ENCODE measurements around the gene AXDND1. TPM values are rescaled to one million over a fixed set of nuclear protein-coding genes. Genes with fewer than 3 reads are reported as not detected.

AXDND1 gene
- total RNA-seq, 1 experiment from 2014 or later: 1.8 TPM

DNA sequence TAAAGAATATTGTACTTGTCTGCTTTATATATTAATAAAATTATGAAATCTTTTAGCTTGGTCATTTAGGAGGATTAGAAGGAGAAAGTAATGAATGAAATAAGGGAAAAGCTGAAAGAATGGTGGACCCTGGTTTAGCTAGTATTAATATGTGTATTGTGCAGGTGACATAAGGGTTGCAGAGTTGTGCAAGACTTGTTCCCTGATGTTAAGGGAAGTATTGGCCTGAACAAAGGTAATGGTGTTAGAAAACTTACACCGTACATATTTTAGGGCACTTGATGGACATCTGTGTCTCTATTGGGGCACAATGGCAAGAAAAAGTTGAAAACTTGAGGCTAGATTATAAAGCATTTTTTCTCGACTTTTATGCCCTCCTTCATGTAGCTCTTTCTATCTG, 39.9 kb upstream of the AXDND1 start:
- Histone ChIP-seq H4K20me1 (ENCODE audit: insufficient read depth) (no peaks in the 10 kb centered on the region), H3K9me2 (ENCODE audit: insufficient read depth) (no peaks in the 10 kb centered on the region), H3K4me1 (replicated peaks; ENCODE audit: insufficient read depth) (no peaks in the 10 kb centered on the region), H3K27ac (no peak overlapping the region), H3K4me3 (no peak overlapping the region), H2AFZ (no peak overlapping the region), H3K36me3 (ENCODE audit: low read depth) (0 out of 2 replicates have a peak, but pooled peaks cover 4% of the 10 kb centered on the region), H3K27me3 (ENCODE audit: insufficient read depth, low read depth) (no peaks in the 10 kb centered on the region), H3F3A (ENCODE audit: insufficient read depth, low read depth) (peaks cover 3% of the 10 kb centered on the region; the same call in 1 of the 2 replicates), H3K4me2 (no peak overlapping the region), H3K79me2 (ENCODE audit: low read depth) (0 out of 2 replicates have a peak, but pooled peaks cover 5% of the 10 kb centered on the region), H3K9me3 (ENCODE audit: insufficient read depth, low read depth) (no peaks in the 10 kb centered on the region; the same call in 1 of the 2 replicates)
- no peak for DNase-seq
- TF ChIP-seq, protein P1, sequence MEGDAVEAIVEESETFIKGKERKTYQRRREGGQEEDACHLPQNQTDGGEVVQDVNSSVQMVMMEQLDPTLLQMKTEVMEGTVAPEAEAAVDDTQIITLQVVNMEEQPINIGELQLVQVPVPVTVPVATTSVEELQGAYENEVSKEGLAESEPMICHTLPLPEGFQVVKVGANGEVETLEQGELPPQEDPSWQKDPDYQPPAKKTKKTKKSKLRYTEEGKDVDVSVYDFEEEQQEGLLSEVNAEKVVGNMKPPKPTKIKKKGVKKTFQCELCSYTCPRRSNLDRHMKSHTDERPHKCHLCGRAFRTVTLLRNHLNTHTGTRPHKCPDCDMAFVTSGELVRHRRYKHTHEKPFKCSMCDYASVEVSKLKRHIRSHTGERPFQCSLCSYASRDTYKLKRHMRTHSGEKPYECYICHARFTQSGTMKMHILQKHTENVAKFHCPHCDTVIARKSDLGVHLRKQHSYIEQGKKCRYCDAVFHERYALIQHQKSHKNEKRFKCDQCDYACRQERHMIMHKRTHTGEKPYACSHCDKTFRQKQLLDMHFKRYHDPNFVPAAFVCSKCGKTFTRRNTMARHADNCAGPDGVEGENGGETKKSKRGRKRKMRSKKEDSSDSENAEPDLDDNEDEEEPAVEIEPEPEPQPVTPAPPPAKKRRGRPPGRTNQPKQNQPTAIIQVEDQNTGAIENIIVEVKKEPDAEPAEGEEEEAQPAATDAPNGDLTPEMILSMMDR (conservative IDR thresholded peaks at IDR 0.05): no peak
- TF ChIP-seq EZH2 (IDR thresholded peaks at IDR 0.05; ENCODE audit: low read depth): no peak
- BruUV-seq (replicated peaks): no TSS peak
- intact Hi-C loops (cut with micrococcal nuclease; ENCODE audit: unreplicated experiment): no loop called here
- CTCF ChIA-PET: no interaction called here
- POLR2A ChIA-PET (ENCODE audit: unreplicated experiment): no interaction called here

DNA sequence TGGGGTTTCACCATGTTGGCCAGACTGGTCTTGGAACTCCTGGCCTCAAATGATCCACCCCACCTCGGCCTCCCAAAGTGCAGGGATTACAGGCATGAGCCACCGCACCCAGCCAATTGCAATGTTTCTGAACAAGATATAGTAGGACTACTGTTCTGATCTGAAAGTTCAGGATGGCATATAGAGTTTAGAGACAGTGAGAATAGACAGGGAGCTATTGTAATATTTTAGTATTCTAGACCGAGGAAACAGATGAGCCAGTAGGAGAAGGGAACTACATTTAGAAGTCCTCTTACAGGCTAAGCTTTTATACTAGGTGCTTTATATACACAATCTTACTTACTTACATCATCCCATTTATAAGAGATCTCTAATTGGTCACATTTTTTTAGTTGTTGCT, 39.0 kb upstream of the AXDND1 start:
- H3K9me3 ChIP-seq (ENCODE audit: insufficient read depth, low read depth): no peaks in the 10 kb centered on the region; the same call in 1 of the 2 replicates
- H3K4me2 ChIP-seq: no peak overlapping the region
- H3F3A ChIP-seq (ENCODE audit: insufficient read depth, low read depth): peaks cover 3% of the 10 kb centered on the region; the same call in 1 of the 2 replicates
- intact Hi-C loops (cut with micrococcal nuclease; ENCODE audit: unreplicated experiment): no loop called here
- H3K4me3 ChIP-seq: no peak overlapping the region
- 0 out of 2 replicates have a peak, but pooled peaks cover 4% of the 10 kb centered on the region for H3K36me3 ChIP-seq (ENCODE audit: low read depth)
- ChIA-PET POLR2A (ENCODE audit: unreplicated experiment) (no interaction called here), CTCF (no interaction called here)
- no peaks in the 10 kb centered on the region for H3K27me3 ChIP-seq (ENCODE audit: insufficient read depth, low read depth)
- no peak overlapping the region for H2AFZ ChIP-seq
- no peaks in the 10 kb centered on the region for H3K9me2 ChIP-seq (ENCODE audit: insufficient read depth)
- no TSS peak for BruUV-seq (replicated peaks)
- DNase-seq: no peak
- TF ChIP-seq, protein P1 (conservative IDR thresholded peaks at IDR 0.05): no peak
- TF ChIP-seq EZH2 (IDR thresholded peaks at IDR 0.05; ENCODE audit: low read depth): no peak
- no peak overlapping the region for H3K27ac ChIP-seq
- H3K79me2 ChIP-seq (ENCODE audit: low read depth): no peaks in the 10 kb centered on the region
- H3K4me1 ChIP-seq (replicated peaks; ENCODE audit: insufficient read depth): no peaks in the 10 kb centered on the region
- H4K20me1 ChIP-seq (ENCODE audit: insufficient read depth): no peaks in the 10 kb centered on the region

DNA sequence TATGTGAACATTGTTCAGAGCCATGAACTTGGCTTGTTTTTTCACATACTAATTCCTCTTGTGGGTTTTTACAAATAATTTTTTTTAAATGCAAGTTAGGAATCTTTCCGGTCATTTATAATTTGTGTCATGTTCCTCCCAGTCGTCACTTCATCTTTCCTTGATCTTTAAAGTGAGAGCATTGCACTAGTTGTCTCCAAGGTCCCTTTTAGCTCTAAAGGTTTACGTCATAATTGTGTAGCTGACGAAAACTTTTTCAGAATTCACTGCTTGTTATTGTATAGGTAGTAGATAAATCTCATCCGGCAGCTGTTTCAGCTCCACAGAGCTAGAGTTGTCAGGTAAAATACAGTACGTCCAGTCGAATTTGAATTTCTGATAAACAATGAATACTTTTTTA, 38.6 kb upstream of the AXDND1 start:
- no TSS peak for BruUV-seq (replicated peaks)
- POLR2A ChIA-PET (ENCODE audit: unreplicated experiment): interaction anchor here (0.6 kb wide), 1 partner anchor 19 kb away, joined by 4 read pairs; no protein-coding TSS in a partner anchor
- Histone ChIP-seq H3K27me3 (ENCODE audit: insufficient read depth, low read depth) (no peaks in the 10 kb centered on the region), H3K79me2 (ENCODE audit: low read depth) (no peaks in the 10 kb centered on the region), H3K9me3 (ENCODE audit: insufficient read depth, low read depth) (no peaks in the 10 kb centered on the region; the same call in 1 of the 2 replicates), H3K4me3 (no peak overlapping the region), H3K27ac (no peak overlapping the region), H3K36me3 (ENCODE audit: low read depth) (0 out of 2 replicates have a peak, but pooled peaks cover 2% of the 10 kb centered on the region), H3K9me2 (ENCODE audit: insufficient read depth) (no peaks in the 10 kb centered on the region), H3F3A (ENCODE audit: insufficient read depth, low read depth) (peaks cover 3% of the 10 kb centered on the region; the same call in 1 of the 2 replicates), H2AFZ (no peak overlapping the region), H3K4me1 (replicated peaks; ENCODE audit: insufficient read depth) (no peaks in the 10 kb centered on the region), H3K4me2 (no peak overlapping the region), H4K20me1 (ENCODE audit: insufficient read depth) (no peaks in the 10 kb centered on the region)
- DNase-seq: no peak
- CTCF ChIA-PET: no interaction called here
- no peak for TF ChIP-seq EZH2 (IDR thresholded peaks at IDR 0.05; ENCODE audit: low read depth)
- TF ChIP-seq, protein P1 (conservative IDR thresholded peaks at IDR 0.05): no peak
- intact Hi-C loops (cut with micrococcal nuclease; ENCODE audit: unreplicated experiment): no loop called here

Measured in PC-9 (cell line).